GM12878 (cell line): Measurements from ENCODE around the gene HIF1AN. TPM values are rescaled to one million over a fixed set of nuclear protein-coding genes. Genes with fewer than 3 reads are reported as not detected.

Experiments
- ATAC-seq: fragments of 200-7000 bp; cut with Tn5 transposase; 3 replicates; pipeline ENCODE4 v1.9.1; 2020; ENCODE audit warnings: mild to moderate bottlenecking, moderate library complexity
- BruUV-seq: library from RNA; stranded (reverse); fragments of 400-500 nt; replicated peaks from 2 replicates; lab custom pipeline; 2021; lab: Mats Ljungman, UMichigan
- CTCF ChIA-PET: fragments of 300-600 bp; sonication (Branson Sonifier 250); formaldehyde crosslinking; extraction: SDS; loops from one replicate; lab custom pipeline; 2021; ENCODE audit warnings: inconsistent platforms; lab: Yijun Ruan, JAX
- POLR2A ChIA-PET: fragments of 350-600 bp; formaldehyde crosslinking; extraction: SDS; loops from one replicate; lab custom pipeline; 2021; ENCODE audit warnings: inconsistent platforms; lab: Charles Lee
- RAD21 ChIA-PET: fragments of 300-600 bp; sonication (Branson Sonifier 250); formaldehyde crosslinking; loops from one replicate; lab custom pipeline; 2023; ENCODE audit warnings: antibody characterized with exemption; ENCODE audit not compliant: unreplicated experiment; lab: Charles Lee
- SMC1A ChIA-PET: fragments of 300-600 bp; sonication (Branson Sonifier 250); formaldehyde crosslinking; loops from one replicate; lab custom pipeline; 2023; ENCODE audit not compliant: unreplicated experiment, uncharacterized antibody; lab: Charles Lee
- DNase-seq: peaks from one replicate; pipeline ENCODE4 v3.0.0-alpha.2; 2011; ENCODE audit warnings: low read depth, low spot score
- FAIRE-seq: peaks from 3 replicates; lab custom pipeline; 2011; peaks lifted over from hg19 to GRCh38; lab: Jason Lieb, UNC
- H2AFZ ChIP-seq: 2 replicates; pipeline ENCODE4 v1.6.0; 2011; ENCODE audit warnings: low read depth, low read length, control low read depth; ENCODE audit not compliant: control insufficient read depth
- H3K27ac ChIP-seq: 2 replicates; pipeline ENCODE4 v1.5.1; 2011; ENCODE audit warnings: control low read depth; ENCODE audit not compliant: control insufficient read depth, insufficient read depth
- H3K27me3 ChIP-seq, 2 experiments: replicated peaks in 1 of 2; 2 replicates each; pipeline versions ENCODE4 v1.6.0 to v1.6.1; 2011; ENCODE audit warnings: low read length in 1 of 2; ENCODE audit not compliant: control insufficient read depth in 2 of 2, insufficient read depth in 2 of 2
- H3K36me3 ChIP-seq, 2 experiments: 2 replicates each; pipeline ENCODE4 v1.5.1; 2011; ENCODE audit warnings: low read length in 1 of 2; ENCODE audit not compliant: control insufficient read depth in 2 of 2, insufficient read depth in 2 of 2
- H3K4me1 ChIP-seq: 2 replicates; pipeline ENCODE4 v1.6.1; 2011; ENCODE audit warnings: mild to moderate bottlenecking, low read length, moderate library complexity, mixed read lengths; ENCODE audit not compliant: control insufficient read depth, insufficient read depth
- H3K4me2 ChIP-seq: 2 replicates; pipeline ENCODE4 v1.6.0; 2011; ENCODE audit warnings: control low read depth; ENCODE audit not compliant: control insufficient read depth, insufficient read depth
- H3K4me3 ChIP-seq: fragments of 200-600 bp; sonication (generic); 2 replicates; pipeline ENCODE4 v1.5.1; 2016
- H3K79me2 ChIP-seq: 2 replicates; pipeline ENCODE4 v1.6.0; 2011; ENCODE audit warnings: low read length; ENCODE audit not compliant: control insufficient read depth, insufficient read depth
- H3K9ac ChIP-seq: 2 replicates; pipeline ENCODE4 v1.8.0; 2011; ENCODE audit warnings: low read length, control low read depth, mixed read lengths; ENCODE audit not compliant: control insufficient read depth, insufficient read depth
- H3K9me3 ChIP-seq: replicated peaks from 3 replicates; pipeline ENCODE4 v1.5.1; 2011; ENCODE audit warnings: mild to moderate bottlenecking, low read length; ENCODE audit not compliant: control insufficient read depth, insufficient read depth
- H4K20me1 ChIP-seq: 2 replicates; pipeline ENCODE4 v1.6.0; 2011; ENCODE audit not compliant: control insufficient read depth, insufficient read depth
- ATF3 ChIP-seq: IDR thresholded peaks from 2 replicates; pipeline ENCODE4 v1.6.1; 2011; ENCODE audit warnings: low read depth, mild to moderate bottlenecking, low read length, moderate library complexity, borderline replicate concordance; ENCODE audit errors: extremely low read depth
- MEF2B ChIP-seq: fragments of 450-650 bp; IDR thresholded peaks from 2 replicates; pipeline ENCODE4 v1.6.1; 2018; ENCODE audit warnings: mild to moderate bottlenecking, moderate library complexity; ENCODE audit not compliant: partially characterized antibody, poor library complexity, severe bottlenecking
- MTA2 ChIP-seq: fragments of 450-650 bp; IDR thresholded peaks from 2 replicates; pipeline ENCODE4 v1.6.1; 2016; ENCODE audit warnings: low read depth, mild to moderate bottlenecking, moderate library complexity
- NFIC ChIP-seq: IDR thresholded peaks from 2 replicates; pipeline ENCODE4 v1.6.1; 2012; ENCODE audit warnings: low read depth, mild to moderate bottlenecking, inconsistent platforms, low read length, moderate library complexity
- NFXL1 ChIP-seq: fragments of 450-650 bp; IDR thresholded peaks from 2 replicates; pipeline ENCODE4 v1.6.1; 2017; ENCODE audit warnings: antibody characterized with exemption, mild to moderate bottlenecking, borderline replicate concordance
- POLR2A ChIP-seq: IDR thresholded peaks from 2 replicates; pipeline ENCODE4 v1.6.1; 2011; ENCODE audit warnings: low read depth, mild to moderate bottlenecking, low read length
- POLR2AphosphoS2 ChIP-seq: IDR thresholded peaks from 2 replicates; pipeline ENCODE4 v1.6.1; 2011; ENCODE audit warnings: low read depth, mild to moderate bottlenecking, low read length, improper control_type of control experiment, moderate library complexity
- POLR2AphosphoS5 ChIP-seq: IDR thresholded peaks from 2 replicates; pipeline ENCODE4 v1.6.1; 2011; ENCODE audit warnings: mild to moderate bottlenecking, low read length, inconsistent platforms
- SUPT20H ChIP-seq: IDR thresholded peaks from 2 replicates; pipeline ENCODE4 v1.6.1; 2011; ENCODE audit warnings: low read depth, mild to moderate bottlenecking, low read length, moderate library complexity, borderline replicate concordance; ENCODE audit not compliant: control insufficient read depth
- TAF1 ChIP-seq: IDR thresholded peaks from 2 replicates; pipeline ENCODE4 v1.6.1; 2011; ENCODE audit warnings: mild to moderate bottlenecking, low read depth, low read length, borderline replicate concordance
- TARDBP ChIP-seq: IDR thresholded peaks from 2 replicates; pipeline ENCODE4 v1.6.1; 2016; ENCODE audit warnings: borderline replicate concordance
- TCF12 ChIP-seq: IDR thresholded peaks from 2 replicates; pipeline ENCODE4 v1.6.1; 2011; ENCODE audit warnings: low read depth, mild to moderate bottlenecking, low read length
- YBX1 ChIP-seq: fragments of 450-650 bp; IDR thresholded peaks from 2 replicates; pipeline ENCODE4 v1.6.1; 2016; ENCODE audit warnings: antibody characterized with exemption
- ZBTB33 ChIP-seq: fragments of 450-650 bp; IDR thresholded peaks from 2 replicates; pipeline ENCODE4 v1.6.1; 2017; ENCODE audit warnings: mild to moderate bottlenecking
- ZNF24 ChIP-seq: fragments of 450-650 bp; IDR thresholded peaks from 2 replicates; pipeline ENCODE4 v1.6.1; 2017; ENCODE audit warnings: antibody characterized with exemption, mild to moderate bottlenecking
- WGBS: methylation state at CpG from one replicate; pipeline ENCODE4 v1.1.6; 2016; ENCODE audit warnings: low lambda C conversion rate; ENCODE audit not compliant: insufficient replicate concordance, insufficient coverage; ENCODE audit errors: missing lambda C conversion rate; 5-methylcytosine and 5-hydroxymethylcytosine counted together
- in situ Hi-C: fragments of 300-500 bp; cut with MboI; formaldehyde crosslinking; loops from 9 replicates; pipeline ENCODE4 v1.14.3; 2018; ENCODE audit warnings: mixed read lengths
- intact Hi-C: fragments of 100-400 bp; cut with micrococcal nuclease; formaldehyde crosslinking; loops from one replicate; pipeline ENCODE4 v1.14.2; 2022; ENCODE audit not compliant: unreplicated experiment
- polyA plus RNA-seq, 11 experiments: library from polyadenylated mRNA; depleted of rRNA in 4 of 11; unstranded in 6 of 11; stranded (reverse) in 5 of 11; fragments of >200 nt; fragmentation: Nextera tagmentation in 4 of 11; fragmentation: Illumina TruSeq in 1 of 11; extraction: Ambion mirVana in 4 of 11; extraction: Trizol in 1 of 11; gene quantifications; 1 replicate in 1 of 11; 2 replicates in 10 of 11; pipeline versions ENCODE4 v1.2.1 to v1.2.3, GENCODE V29; 2011 to 2016; ENCODE audit warnings: inconsistent platforms in 2 of 11, missing spikeins in 2 of 11, low read depth in 1 of 11
- total RNA-seq, 4 experiments: library from RNA; depleted of rRNA in 3 of 4; stranded (reverse); fragments of >200 nt in 3 of 4; fragmentation: Illumina TruSeq in 1 of 4; extraction: Trizol in 1 of 4; gene quantifications; 2 replicates each; pipeline versions ENCODE4 v1.2.1 to v1.2.3, GENCODE V29; 2013 to 2021

Gene HIF1AN
- total and polyA plus RNA-seq, 10 of the 15 experiments (the other 5 are each of a cell fraction or from before 2014, with no cell fraction given), result 1.9 to 37.2 (median 15.2) TPM

GRCh38 chr10:100600218-100600617 is 64.5 kb downstream of the HIF1AN start:
- FAIRE-seq (no peak), ATAC-seq (no peak), DNase-seq (no peak)
- H3K36me3 ChIP-seq, result no peaks in the 10 kb centered on the region
- H3K27me3 ChIP-seq, result peaks cover 0 to 5% of the 10 kb centered on the region in 2 experiments; a peak in 2 of 4 replicates
- no peaks in the 10 kb centered on the region for H3K4me1 ChIP-seq
- TF ChIP-seq ZBTB33 (no peak), ATF3 (no peak), NFXL1 (no peak), POLR2AphosphoS5 (no peak), TAF1 (no peak), ZNF24 (no peak), NFIC (no peak), SUPT20H (no peak), YBX1 (no peak), POLR2AphosphoS2 (no peak), TARDBP (no peak), MTA2 (no peak), MEF2B (no peak), POLR2A (no peak), TCF12 (no peak)
- H3K4me3 ChIP-seq, result no peak overlapping the region
- no peak overlapping the region for H2AFZ ChIP-seq
- no peak overlapping the region for H3K27ac ChIP-seq
- no peak overlapping the region for H3K9ac ChIP-seq
- CTCF ChIA-PET, result no interaction called here
- SMC1A ChIA-PET, result no interaction called here
- in situ Hi-C loops (no loop called here), intact Hi-C loops (no loop called here)
- H3K79me2 ChIP-seq, result no peaks in the 10 kb centered on the region
- no TSS peak for BruUV-seq
- 1% methylated on average over 4 of the region's 4 CpGs for WGBS
- POLR2A ChIA-PET, result no interaction called here
- no peaks in the 10 kb centered on the region; the same call in 2 of the 3 replicates for H3K9me3 ChIP-seq
- H3K4me2 ChIP-seq, result no peak overlapping the region
- no peaks in the 10 kb centered on the region for H4K20me1 ChIP-seq
- RAD21 ChIA-PET, result no interaction called here
